Stomach (tissue), 9 donors: Measurements from ENCODE around the gene GMDS. TPM values are rescaled to one million over a fixed set of nuclear protein-coding genes. Genes with fewer than 3 reads are reported as not detected.

Experiments
- DNase-seq, 2 donors: peaks; one replicate each; pipeline versions ENCODE4 v3.0.0 to v3.0.0-alpha.2; 2013 to 2019
- H3K27ac ChIP-seq, 5 donors: fragments of 200-600 bp in 4 of 5; sonication (generic) in 4 of 5; one replicate each; pipeline ENCODE4 v1.5.1; 2013 to 2019; ENCODE audit warnings: mild to moderate bottlenecking in 1 of 5, moderate library complexity in 1 of 5
- H3K27me3 ChIP-seq, 3 donors: fragments of 200-600 bp; sonication (generic); one replicate each; pipeline ENCODE4 v1.5.1; 2017 to 2019; ENCODE audit warnings: mixed run types in 1 of 3
- H3K36me3 ChIP-seq, 4 donors: fragments of 200-600 bp; sonication (generic); 1 replicate in 3 of 4; 2 replicates in 1 of 4; pipeline ENCODE4 v1.5.1; 2016 to 2019
- H3K4me1 ChIP-seq, 4 donors: fragments of 200-600 bp; sonication (generic); one replicate each; pipeline ENCODE4 v1.5.1; 2016 to 2019
- H3K4me3 ChIP-seq, 4 donors: fragments of 200-600 bp; sonication (generic) in 3 of 4; one replicate each; pipeline ENCODE4 v1.5.1; 2016 to 2019; ENCODE audit warnings: mild to moderate bottlenecking in 1 of 4
- H3K9me3 ChIP-seq, 4 donors: fragments of 200-600 bp; sonication (generic); one replicate each; pipeline ENCODE4 v1.5.1; 2016 to 2019
- CTCF ChIP-seq, 7 experiments: fragments of 450-650 bp in 4 of 7; fragments of 200-600 bp in 3 of 7; sonication (generic) in 3 of 7; IDR thresholded peaks; one replicate each; pipeline ENCODE4 v1.5.1; 2016 to 2019; ENCODE audit warnings: antibody characterized with exemption in 7 of 7, control low read depth in 2 of 7, mild to moderate bottlenecking in 1 of 7
- EP300 ChIP-seq: sonication (generic); formaldehyde crosslinking; IDR thresholded peaks from one replicate; pipeline ENCODE4 v1.6.1; 2017; ENCODE audit warnings: antibody characterized with exemption
- POLR2A ChIP-seq, 4 donors: fragments of 450-650 bp; IDR thresholded peaks; one replicate each; pipeline ENCODE4 v1.6.1; 2016; ENCODE audit warnings: antibody characterized with exemption in 4 of 4, control low read depth in 2 of 4, mild to moderate bottlenecking in 1 of 4, moderate library complexity in 1 of 4
- POLR2AphosphoS5 ChIP-seq, 3 donors: sonication (generic); formaldehyde crosslinking; IDR thresholded peaks; one replicate each; pipeline ENCODE4 v1.6.1; 2016; ENCODE audit warnings: antibody characterized with exemption in 3 of 3
- WGBS, 5 donors: extraction: QIAGEN DNeasy Blood & Tissue Kit in 3 of 5; methylation state at CpG; one replicate each; pipeline versions ENCODE4 v1.1.5 to v1.1.7; 2013 to 2018; 5-methylcytosine and 5-hydroxymethylcytosine counted together
- intact Hi-C: fragments of 100-400 bp; cut with DNase I; formaldehyde crosslinking; loops from one replicate; pipeline ENCODE4 v1.15.1; 2023; ENCODE audit warnings: low total_unique reads
- polyA plus RNA-seq, 3 donors: library from polyadenylated mRNA; stranded (reverse); fragments of 200-250 nt; gene quantifications; one replicate each; pipeline ENCODE4 v1.2.3, GENCODE V29; 2013
- total RNA-seq, 5 donors: library from RNA; depleted of rRNA; stranded (reverse); fragments of >200 nt; gene quantifications; one replicate each; pipeline versions ENCODE4 v1.1.0 to v1.2.3, GENCODE V29; 2014 to 2016
- donor health status: healthy with polysubstance abuse.
- donor health status: Bipolar disorder and iron deficiency.
- donor health status: healthy.

Gene GMDS
- total and polyA plus RNA-seq, 8 donors, result 83.7 to 262 (median 121) TPM

GRCh38 chr6:1923449-1923848 lies 322.0 kb downstream of the GMDS start:
- WGBS, 5 donors, result 93 to 96% (median 95%) methylated on average over 12 to 14 of the region's 14 CpGs
- peaks cover 0 to 6% (median 0%) of the 10 kb centered on the region in 4 donors for H3K4me1 ChIP-seq
- H3K27ac ChIP-seq, result no peak overlapping the region
- peaks cover 0 to 24% (median 10%) of the 10 kb centered on the region in 4 donors for H3K36me3 ChIP-seq
- H3K27me3 ChIP-seq, result no peaks in the 10 kb centered on the region
- TF ChIP-seq POLR2AphosphoS5 (IDR thresholded peaks at IDR 0.05) (no peak), CTCF (IDR thresholded peaks at IDR 0.05) (no peak), POLR2A (IDR thresholded peaks at IDR 0.05) (no peak), EP300 (no peak)
- H3K9me3 ChIP-seq, result no peaks in the 10 kb centered on the region
- no peak for DNase-seq
- H3K4me3 ChIP-seq, result no peak overlapping the region
- intact Hi-C loops, result no loop called here

DNA sequence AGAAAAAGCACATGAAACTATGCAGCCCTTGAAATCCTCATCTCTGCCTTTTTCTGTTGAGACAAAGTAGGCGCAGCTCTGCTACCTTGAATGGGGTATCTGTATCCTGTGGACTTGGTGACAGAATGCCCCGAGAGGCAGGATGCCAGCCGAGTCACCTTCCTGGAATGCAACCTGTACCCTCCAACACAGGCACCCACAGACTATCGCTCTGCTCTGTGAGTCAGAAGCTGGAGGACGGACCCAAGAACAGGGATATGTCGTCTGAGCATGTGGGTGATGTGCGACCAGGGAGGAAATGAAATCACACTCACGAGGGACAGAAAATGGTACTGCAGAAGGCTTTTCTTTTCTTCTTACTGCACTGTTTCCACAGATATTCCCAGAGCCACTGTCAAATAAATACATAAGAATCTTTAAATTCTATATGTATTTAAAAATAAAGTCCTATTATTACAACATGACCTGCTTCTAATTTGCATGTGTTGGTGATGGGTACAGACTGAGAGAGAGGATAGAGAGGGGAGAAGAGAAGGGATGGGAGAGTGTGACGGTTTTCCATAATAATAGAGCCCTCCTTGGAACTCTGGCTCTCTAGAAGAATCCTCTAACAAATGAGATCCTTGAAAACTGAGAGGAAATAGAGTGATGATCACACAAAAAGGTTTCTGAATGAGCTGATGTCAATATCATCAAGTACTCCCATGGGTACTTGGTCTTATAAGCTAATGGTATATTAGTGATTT lies 327.6 kb downstream of the GMDS start:
- Histone ChIP-seq H3K36me3 (peaks cover 0 to 29% (median 17%) of the 10 kb centered on the region in 4 donors), H3K9me3 (no peaks in the 10 kb centered on the region), H3K27ac (no peak overlapping the region), H3K27me3 (no peaks in the 10 kb centered on the region), H3K4me3 (no peak overlapping the region), H3K4me1 (peaks cover 0 to 6% (median 0%) of the 10 kb centered on the region in 4 donors)
- 65 to 81% (median 78%) methylated on average over 9 of the region's 9 CpGs for WGBS, 5 donors
- TF ChIP-seq POLR2A (IDR thresholded peaks at IDR 0.05), result no peak
- no peak for TF ChIP-seq CTCF (IDR thresholded peaks at IDR 0.05)
- TF ChIP-seq POLR2AphosphoS5 (IDR thresholded peaks at IDR 0.05), result no peak
- no peak for TF ChIP-seq EP300
- intact Hi-C loops, result no loop called here
- no peak for DNase-seq

DNA sequence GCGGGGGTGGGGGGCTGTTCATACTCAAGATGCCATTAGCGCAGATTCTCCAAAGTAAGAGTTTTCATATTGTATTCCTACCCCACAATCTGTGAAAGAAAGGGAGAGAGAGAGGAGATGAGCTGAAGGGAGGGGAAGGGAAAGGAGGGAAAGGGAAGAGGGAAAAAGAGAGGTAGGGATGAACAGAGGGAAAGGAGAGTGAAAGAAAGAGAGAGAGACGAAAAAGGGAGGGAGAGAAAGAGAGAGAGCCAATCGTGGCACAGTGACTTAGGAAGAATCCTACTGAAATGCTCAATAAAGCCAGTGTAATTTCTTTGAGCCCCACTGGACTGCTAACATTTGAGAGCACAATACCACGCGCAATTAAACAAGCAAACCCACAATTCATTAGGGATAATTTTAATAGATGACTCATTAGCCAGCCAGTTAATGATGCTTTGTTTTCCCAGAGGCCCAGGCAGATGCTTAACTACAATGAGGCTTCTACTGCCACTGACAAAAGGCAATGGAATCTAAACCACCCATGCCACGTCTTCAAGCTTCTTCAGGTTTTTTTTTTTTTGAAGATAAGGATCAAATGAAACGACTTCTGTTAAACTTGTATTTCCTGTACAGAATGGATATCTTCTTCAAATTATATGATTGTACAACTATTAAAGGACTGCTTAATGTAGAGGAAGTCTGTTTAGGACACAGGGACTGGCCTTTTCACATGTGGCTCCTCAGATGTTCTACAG lies 328.9 kb downstream of the GMDS start:
- Histone ChIP-seq H3K36me3 (peaks cover 0 to 29% (median 17%) of the 10 kb centered on the region in 4 donors), H3K9me3 (no peaks in the 10 kb centered on the region), H3K27ac (no peak overlapping the region), H3K4me1 (no peaks in the 10 kb centered on the region), H3K4me3 (no peak overlapping the region), H3K27me3 (no peaks in the 10 kb centered on the region)
- no peak for DNase-seq
- 78 to 88% (median 84%) methylated on average over 8 of the region's 8 CpGs for WGBS, 5 donors
- intact Hi-C loops, result no loop called here
- TF ChIP-seq POLR2A (IDR thresholded peaks at IDR 0.05), result no peak
- no peak for TF ChIP-seq CTCF (IDR thresholded peaks at IDR 0.05)
- no peak for TF ChIP-seq EP300
- no peak for TF ChIP-seq POLR2AphosphoS5 (IDR thresholded peaks at IDR 0.05)

- 84 to 96% (median 94%) methylated on average over 7 to 9 of the region's 9 CpGs for WGBS, 5 donors
- Histone ChIP-seq H3K4me3 (no peak overlapping the region), H3K4me1 (no peaks in the 10 kb centered on the region), H3K27ac (no peak overlapping the region), H3K27me3 (no peaks in the 10 kb centered on the region), H3K36me3 (peaks cover 0 to 28% (median 16%) of the 10 kb centered on the region in 4 donors), H3K9me3 (no peaks in the 10 kb centered on the region)
- no peak for DNase-seq
- intact Hi-C loops, result no loop called here
- TF ChIP-seq POLR2AphosphoS5 (IDR thresholded peaks at IDR 0.05) (no peak), POLR2A (IDR thresholded peaks at IDR 0.05) (no peak), CTCF (IDR thresholded peaks at IDR 0.05) (no peak), EP300 (no peak)
Observed at GRCh38 chr6:1915226-1915625, 330.2 kb downstream of the GMDS start.
